ENCODE data around the gene CGAS. TPM values are rescaled to one million over a fixed set of nuclear protein-coding genes. Genes with fewer than 3 reads are reported as not detected.
A peak's percentile ranks its signal among the peaks of the same experiment; 100 is the strongest.
"Not testable (repeated sequence)": the region's sequence is repeated elsewhere in the genome, so short reads cannot be mapped to it uniquely, and the experiment has no call there.

Gene CGAS
- total RNA-seq, result 10 to 100 TPM; 45.5 to 78.4 TPM

- H3K9me3 Mint-ChIP-seq, result no peaks in the 10 kb centered on the region
- peak; percentile 89 to 93 for ATAC-seq
- peak within 1 kb of the TSS; percentile 94 for H3K4me3 Mint-ChIP-seq
- peak; percentile 92 for DNase-seq (ENCODE audit: low spot score)
- H3K4me1 Mint-ChIP-seq (ENCODE audit: low read depth in 2 of 2), result peaks cover 24 to 30% of the 10 kb centered on the region in 2 donors
- H3K27me3 Mint-ChIP-seq, result no peaks in the 10 kb centered on the region
- peak within 1 kb of the TSS; percentile 86 to 91 for H3K27ac Mint-ChIP-seq
- H3K36me3 Mint-ChIP-seq, result peaks cover 22% of the 10 kb centered on the region
Measured at GRCh38 chr6:73452107-73452461, at the start of gene CGAS. Gene CGAS (minus strand): TSS chr6:73452297. CDS start chr6:73452181, 116 bp downstream.

- H3K4me1 Mint-ChIP-seq (ENCODE audit: low read depth in 2 of 2), result no peaks in the 10 kb centered on the region
- ATAC-seq, result no peak
- H3K4me3 Mint-ChIP-seq, result no peak overlapping the region
- no peaks in the 10 kb centered on the region for H3K27me3 Mint-ChIP-seq
- peaks cover 12% of the 10 kb centered on the region for H3K36me3 Mint-ChIP-seq
- no peak for DNase-seq (ENCODE audit: low spot score)
- no peak overlapping the region for H3K27ac Mint-ChIP-seq
- H3K9me3 Mint-ChIP-seq, result no peaks in the 10 kb centered on the region
Measured at GRCh38 chr6:73497915-73498314, 45.8 kb upstream of the CGAS start.

- Mint-ChIP-seq H3K4me3 (no peak overlapping the region), H3K36me3 (peaks cover 16% of the 10 kb centered on the region), H3K9me3 (no peaks in the 10 kb centered on the region), H3K4me1 (ENCODE audit: low read depth in 2 of 2) (no peaks in the 10 kb centered on the region), H3K27ac (peak overlapping the region in 1 of 2 donors; percentile 33), H3K27me3 (no peaks in the 10 kb centered on the region)
- DNase-seq (ENCODE audit: low spot score), result no peak
- ATAC-seq, result no peak
Measured at GRCh38 chr6:73491377-73491776, 39.3 kb upstream of the CGAS start.

GRCh38 chr6:73487473-73487872 lies 35.4 kb upstream of the CGAS start:
- no peaks in the 10 kb centered on the region for H3K4me1 Mint-ChIP-seq (ENCODE audit: low read depth in 2 of 2)
- H3K27ac Mint-ChIP-seq, result no peak overlapping the region
- H3K4me3 Mint-ChIP-seq, result no peak overlapping the region
- no peaks in the 10 kb centered on the region for H3K27me3 Mint-ChIP-seq
- DNase-seq (ENCODE audit: low spot score) (no peak), ATAC-seq (no peak)
- no peaks in the 10 kb centered on the region for H3K9me3 Mint-ChIP-seq
- peaks cover 16% of the 10 kb centered on the region for H3K36me3 Mint-ChIP-seq

GRCh38 chr6:73484438-73484837 lies 32.3 kb upstream of the CGAS start:
- DNase-seq (ENCODE audit: low spot score), result no peak
- H3K27ac Mint-ChIP-seq, result no peak overlapping the region
- no peak overlapping the region for H3K4me3 Mint-ChIP-seq
- peaks cover 12% of the 10 kb centered on the region for H3K36me3 Mint-ChIP-seq
- no peaks in the 10 kb centered on the region for H3K4me1 Mint-ChIP-seq (ENCODE audit: low read depth in 2 of 2)
- H3K9me3 Mint-ChIP-seq, result no peaks in the 10 kb centered on the region
- H3K27me3 Mint-ChIP-seq, result no peaks in the 10 kb centered on the region
- no peak for ATAC-seq

- no peak for ATAC-seq
- Mint-ChIP-seq H3K9me3 (no peaks in the 10 kb centered on the region), H3K4me1 (ENCODE audit: low read depth in 2 of 2) (no peaks in the 10 kb centered on the region), H3K27ac (no peak overlapping the region), H3K36me3 (peaks cover 12% of the 10 kb centered on the region), H3K4me3 (no peak overlapping the region), H3K27me3 (no peaks in the 10 kb centered on the region)
- no peak for DNase-seq (ENCODE audit: low spot score)
Measured at GRCh38 chr6:73481969-73482368, 29.9 kb upstream of the CGAS start.

- Mint-ChIP-seq H3K4me1 (ENCODE audit: low read depth in 2 of 2) (peaks cover 0 to 2% of the 10 kb centered on the region in 2 donors), H3K4me3 (no peak overlapping the region), H3K9me3 (no peaks in the 10 kb centered on the region), H3K27ac (no peak overlapping the region), H3K27me3 (no peaks in the 10 kb centered on the region), H3K36me3 (peaks cover 18% of the 10 kb centered on the region)
- no peak for DNase-seq (ENCODE audit: low spot score)
- no peak for ATAC-seq
Measured at GRCh38 chr6:73477407-73477806, 25.3 kb upstream of the CGAS start.

- ATAC-seq (peak in 1 of 2 donors; percentile 61), DNase-seq (ENCODE audit: low spot score) (no peak)
Measured at GRCh38 chr6:73476723-73477122, 24.6 kb upstream of the CGAS start.

GRCh38 chr6:73471686-73472290 lies 19.7 kb upstream of the CGAS start:
- peak overlapping the region; percentile 79 to 90 for H3K27ac Mint-ChIP-seq
- H3K9me3 Mint-ChIP-seq, result no peaks in the 10 kb centered on the region
- peak overlapping the region; percentile 73 for H3K4me3 Mint-ChIP-seq
- no peaks in the 10 kb centered on the region for H3K27me3 Mint-ChIP-seq
- peaks cover 8 to 14% of the 10 kb centered on the region in 2 donors for H3K4me1 Mint-ChIP-seq (ENCODE audit: low read depth in 2 of 2)
- H3K36me3 Mint-ChIP-seq, result peaks cover 19% of the 10 kb centered on the region
- DNase-seq (ENCODE audit: low spot score) (no peak), ATAC-seq (no peak)

More at GRCh38 chr6:73476723-73477122, 24.6 kb upstream of the CGAS start:
- Mint-ChIP-seq H3K9me3 (no peaks in the 10 kb centered on the region), H3K27ac (no peak overlapping the region), H3K27me3 (no peaks in the 10 kb centered on the region), H3K36me3 (peaks cover 15% of the 10 kb centered on the region), H3K4me3 (no peak overlapping the region), H3K4me1 (ENCODE audit: low read depth in 2 of 2) (peaks cover 4 to 9% of the 10 kb centered on the region in 2 donors)

GRCh38 chr6:73461537-73462350 lies 9.6 kb upstream of the CGAS start, which contains the start of gene MTO1:
Gene MTO1 (plus strand): TSS chr6:73461737. CDS start chr6:73461855, 118 bp downstream.
- H3K4me1 Mint-ChIP-seq (ENCODE audit: low read depth in 2 of 2), result peaks cover 30 to 54% of the 10 kb centered on the region in 2 donors
- ATAC-seq (peak; percentile 93 to 96), DNase-seq (ENCODE audit: low spot score) (peak; percentile 92)
- H3K27ac Mint-ChIP-seq, result peak within 1 kb of the TSS; percentile 97 to 99
- peak within 1 kb of the TSS; percentile 94 for H3K4me3 Mint-ChIP-seq
- no peaks in the 10 kb centered on the region for H3K36me3 Mint-ChIP-seq
- H3K9me3 Mint-ChIP-seq, result no peaks in the 10 kb centered on the region
- no peaks in the 10 kb centered on the region for H3K27me3 Mint-ChIP-seq

GRCh38 chr6:73460056-73460455 lies 8.0 kb upstream of the CGAS start:
- Mint-ChIP-seq H3K4me3 (peak overlapping the region; percentile 94), H3K36me3 (no peaks in the 10 kb centered on the region), H3K9me3 (no peaks in the 10 kb centered on the region), H3K4me1 (ENCODE audit: low read depth in 2 of 2) (peaks cover 26 to 58% of the 10 kb centered on the region in 2 donors), H3K27me3 (no peaks in the 10 kb centered on the region), H3K27ac (peak overlapping the region; percentile 97 to 99)
- DNase-seq (ENCODE audit: low spot score), result no peak
- no peak for ATAC-seq

GRCh38 chr6:73459474-73459873 lies 7.4 kb upstream of the CGAS start:
- H3K27ac Mint-ChIP-seq, result peak overlapping the region; percentile 97 to 99
- not testable (repeated sequence) for ATAC-seq, H3K36me3 Mint-ChIP-seq

GRCh38 chr6:73455865-73456629 lies 4.0 kb upstream of the CGAS start:
- no peaks in the 10 kb centered on the region for H3K9me3 Mint-ChIP-seq
- no peaks in the 10 kb centered on the region for H3K27me3 Mint-ChIP-seq
- no peak for DNase-seq (ENCODE audit: low spot score)
- H3K4me1 Mint-ChIP-seq (ENCODE audit: low read depth in 2 of 2), result peaks cover 13 to 32% of the 10 kb centered on the region in 2 donors
- no peaks in the 10 kb centered on the region for H3K36me3 Mint-ChIP-seq
- H3K4me3 Mint-ChIP-seq, result peak overlapping the region; percentile 56
- peak overlapping the region; percentile 65 to 77 for H3K27ac Mint-ChIP-seq
- ATAC-seq, result peak; percentile 69

More at GRCh38 chr6:73459474-73459873, 7.4 kb upstream of the CGAS start:
- Mint-ChIP-seq H3K4me1 (ENCODE audit: low read depth in 2 of 2) (peaks cover 26 to 58% of the 10 kb centered on the region in 2 donors), H3K4me3 (peak overlapping the region; percentile 94)
- H3K27me3 Mint-ChIP-seq; H3K9me3 Mint-ChIP-seq; DNase-seq (ENCODE audit: low spot score): not testable (repeated sequence)
